SK-N-SH treated with all-trans-retinoic acid at 6 μM for 48 hours (cell line): ENCODE results near the gene GRB14.

ENCODE experiments used
- ATAC-seq: fragments of 200-7000 bp; cut with Tn5 transposase; 3 replicates; pipeline ENCODE4 v1.9.1; 2020; ENCODE audit warnings: mild to moderate bottlenecking, moderate library complexity
- ARNTL ChIP-seq: fragments of 450-650 bp; formaldehyde crosslinking; IDR thresholded peaks from 2 replicates; pipeline ENCODE4 v1.5.0; 2020; ENCODE audit warnings: low read depth, mild to moderate bottlenecking, moderate library complexity, borderline replicate concordance
- BACH2 ChIP-seq: fragments of 250-450 bp; sonication (Bioruptor Pico); IDR thresholded peaks from 2 replicates; pipeline ENCODE4 v1.9.0; 2021; ENCODE audit warnings: mild to moderate bottlenecking, borderline replicate concordance
- ISL1 ChIP-seq: fragments of 250-450 bp; sonication (Bioruptor Pico); IDR thresholded peaks from 2 replicates; pipeline ENCODE4 v2.1.2; 2022; ENCODE audit warnings: mild to moderate bottlenecking, moderate library complexity
- OSR1 ChIP-seq: fragments of 250-450 bp; sonication (Bioruptor Pico); IDR thresholded peaks from 2 replicates; pipeline ENCODE4 v1.8.0; 2022; ENCODE audit warnings: moderate library complexity, mild to moderate bottlenecking, inconsistent platforms
- PPARA ChIP-seq: fragments of 250-450 bp; sonication (Bioruptor Pico); IDR thresholded peaks from 2 replicates; pipeline ENCODE4 v1.5.0; 2020; ENCODE audit warnings: mild to moderate bottlenecking, borderline replicate concordance
- RARB ChIP-seq: fragments of 250-450 bp; sonication (Bioruptor Pico); IDR thresholded peaks from 2 replicates; pipeline ENCODE4 v1.8.0; 2021; ENCODE audit warnings: mild to moderate bottlenecking, moderate library complexity
- TCF4 ChIP-seq: fragments of 250-450 bp; sonication (Bioruptor Pico); IDR thresholded peaks from 2 replicates; pipeline ENCODE4 v1.8.0; 2021; ENCODE audit warnings: mild to moderate bottlenecking, moderate library complexity, borderline replicate concordance
- TOX ChIP-seq: fragments of 250-450 bp; sonication (Bioruptor Pico); IDR thresholded peaks from 2 replicates; pipeline ENCODE4 v1.8.0; 2021; ENCODE audit warnings: mild to moderate bottlenecking, moderate library complexity, borderline replicate concordance
- ZC3H10 ChIP-seq: fragments of 250-450 bp; sonication (Bioruptor Pico); IDR thresholded peaks from 2 replicates; pipeline ENCODE4 v1.5.1; 2021; ENCODE audit warnings: mild to moderate bottlenecking, moderate library complexity
- ZFP3 ChIP-seq: fragments of 250-450 bp; sonication (Bioruptor Pico); IDR thresholded peaks from 2 replicates; pipeline ENCODE4 v1.5.0; 2020; ENCODE audit warnings: mild to moderate bottlenecking, moderate library complexity
- ZFP30 ChIP-seq: fragments of 450-650 bp; formaldehyde crosslinking; IDR thresholded peaks from 2 replicates; pipeline ENCODE4 v1.5.0; 2022; ENCODE audit warnings: mild to moderate bottlenecking, moderate library complexity
- ZNF565 ChIP-seq: fragments of 450-650 bp; formaldehyde crosslinking; conservative IDR thresholded peaks from 2 replicates; pipeline ENCODE4 v1.5.0; 2020; ENCODE audit warnings: low read depth, mild to moderate bottlenecking, moderate library complexity
- ZNF70 ChIP-seq: fragments of 450-650 bp; formaldehyde crosslinking; IDR thresholded peaks from 2 replicates; pipeline ENCODE4 v1.5.0; 2020; ENCODE audit warnings: mild to moderate bottlenecking, moderate library complexity
- ZNF8 ChIP-seq: fragments of 450-650 bp; formaldehyde crosslinking; IDR thresholded peaks from 2 replicates; pipeline ENCODE4 v1.5.0; 2020; ENCODE audit warnings: mild to moderate bottlenecking, moderate library complexity
- TF ChIP-seq, protein P1 (sequence below): fragments of 250-450 bp; sonication (Bioruptor Pico); IDR thresholded peaks from 2 replicates; pipeline ENCODE4 v1.8.0; 2020; ENCODE audit warnings: mild to moderate bottlenecking, moderate library complexity, borderline replicate concordance
- TF ChIP-seq, protein P2 (sequence below): fragments of 250-450 bp; sonication (Bioruptor Pico); IDR thresholded peaks from 2 replicates; pipeline ENCODE4 v1.5.1; 2020; ENCODE audit warnings: low read depth, mild to moderate bottlenecking, moderate library complexity
- TF ChIP-seq, protein P3 (sequence below): fragments of 250-450 bp; sonication (Bioruptor Pico); IDR thresholded peaks from 2 replicates; pipeline ENCODE4 v1.8.0; 2021; ENCODE audit warnings: low read depth, mild to moderate bottlenecking, moderate library complexity, borderline replicate concordance
- TF ChIP-seq, protein P4 (sequence below): fragments of 250-450 bp; sonication (Bioruptor Pico); IDR thresholded peaks from 2 replicates; pipeline ENCODE4 v1.5.1; 2021; ENCODE audit warnings: mild to moderate bottlenecking, moderate library complexity
- TF ChIP-seq, protein P5 (sequence below): fragments of 250-450 bp; sonication (Bioruptor Pico); IDR thresholded peaks from 2 replicates; pipeline ENCODE4 v1.5.0; 2020; ENCODE audit warnings: mild to moderate bottlenecking, moderate library complexity

GRB14 gene

DNA sequence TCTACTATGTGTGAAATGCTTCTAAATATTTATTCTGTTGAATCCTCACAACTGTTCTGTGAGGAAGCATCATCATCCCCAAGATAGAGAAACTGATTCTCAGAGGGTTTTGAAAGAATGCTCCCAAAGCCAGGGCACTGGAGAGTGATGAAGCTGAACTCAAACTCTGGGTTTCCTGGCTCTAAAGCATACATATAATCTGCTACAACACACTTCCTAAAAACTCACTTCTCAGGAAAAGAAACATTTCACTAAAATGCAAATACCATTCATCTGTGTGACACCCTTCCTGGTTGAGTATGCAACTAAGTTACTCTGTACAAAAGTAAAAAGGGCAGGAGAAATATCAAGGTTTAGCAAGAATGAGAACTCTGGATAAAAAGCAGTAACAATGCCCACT is 58.6 kb downstream of the GRB14 start:
- no peak for ATAC-seq
- TF ChIP-seq TCF4 (no peak), ZNF70 (no peak), ISL1 (CRISPR knock-in tag) (no peak), RARB (CRISPR knock-in tag) (no peak), ARNTL (no peak), ZFP30 (no peak), PPARA (CRISPR knock-in tag) (no peak)
- TF ChIP-seq, protein P1, sequence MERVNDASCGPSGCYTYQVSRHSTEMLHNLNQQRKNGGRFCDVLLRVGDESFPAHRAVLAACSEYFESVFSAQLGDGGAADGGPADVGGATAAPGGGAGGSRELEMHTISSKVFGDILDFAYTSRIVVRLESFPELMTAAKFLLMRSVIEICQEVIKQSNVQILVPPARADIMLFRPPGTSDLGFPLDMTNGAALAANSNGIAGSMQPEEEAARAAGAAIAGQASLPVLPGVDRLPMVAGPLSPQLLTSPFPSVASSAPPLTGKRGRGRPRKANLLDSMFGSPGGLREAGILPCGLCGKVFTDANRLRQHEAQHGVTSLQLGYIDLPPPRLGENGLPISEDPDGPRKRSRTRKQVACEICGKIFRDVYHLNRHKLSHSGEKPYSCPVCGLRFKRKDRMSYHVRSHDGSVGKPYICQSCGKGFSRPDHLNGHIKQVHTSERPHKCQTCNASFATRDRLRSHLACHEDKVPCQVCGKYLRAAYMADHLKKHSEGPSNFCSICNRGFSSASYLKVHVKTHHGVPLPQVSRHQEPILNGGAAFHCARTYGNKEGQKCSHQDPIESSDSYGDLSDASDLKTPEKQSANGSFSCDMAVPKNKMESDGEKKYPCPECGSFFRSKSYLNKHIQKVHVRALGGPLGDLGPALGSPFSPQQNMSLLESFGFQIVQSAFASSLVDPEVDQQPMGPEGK: no peak

DNA sequence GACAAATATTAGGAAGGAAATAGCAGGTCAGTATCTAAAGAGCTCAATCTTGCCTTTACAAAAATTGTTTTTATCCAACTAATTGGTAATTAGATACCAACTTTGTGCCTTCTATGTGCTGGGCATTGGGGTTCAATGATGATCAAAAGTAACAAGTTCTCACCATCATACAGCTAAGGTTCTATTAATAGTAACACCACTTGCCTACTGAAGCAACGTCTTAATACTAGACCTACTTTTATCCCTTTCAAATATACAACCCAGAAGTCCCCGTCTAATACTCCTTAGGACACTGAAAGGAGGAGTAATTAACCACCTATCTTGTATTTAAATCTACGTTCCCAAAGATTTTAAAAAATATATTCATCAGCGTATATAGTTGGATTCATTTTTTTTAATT is 59.3 kb downstream of the GRB14 start:
- ATAC-seq: no peak
- TF ChIP-seq, protein P2, sequence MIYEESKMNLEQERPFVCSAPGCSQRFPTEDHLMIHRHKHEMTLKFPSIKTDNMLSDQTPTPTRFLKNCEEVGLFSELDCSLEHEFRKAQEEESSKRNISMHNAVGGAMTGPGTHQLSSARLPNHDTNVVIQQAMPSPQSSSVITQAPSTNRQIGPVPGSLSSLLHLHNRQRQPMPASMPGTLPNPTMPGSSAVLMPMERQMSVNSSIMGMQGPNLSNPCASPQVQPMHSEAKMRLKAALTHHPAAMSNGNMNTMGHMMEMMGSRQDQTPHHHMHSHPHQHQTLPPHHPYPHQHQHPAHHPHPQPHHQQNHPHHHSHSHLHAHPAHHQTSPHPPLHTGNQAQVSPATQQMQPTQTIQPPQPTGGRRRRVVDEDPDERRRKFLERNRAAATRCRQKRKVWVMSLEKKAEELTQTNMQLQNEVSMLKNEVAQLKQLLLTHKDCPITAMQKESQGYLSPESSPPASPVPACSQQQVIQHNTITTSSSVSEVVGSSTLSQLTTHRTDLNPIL (CRISPR knock-in tag): no peak
- no peak for TF ChIP-seq BACH2 (CRISPR knock-in tag)
- TF ChIP-seq ZNF565 (CRISPR knock-in tag): no peak
- no peak for TF ChIP-seq ZNF8 (CRISPR knock-in tag)

DNA sequence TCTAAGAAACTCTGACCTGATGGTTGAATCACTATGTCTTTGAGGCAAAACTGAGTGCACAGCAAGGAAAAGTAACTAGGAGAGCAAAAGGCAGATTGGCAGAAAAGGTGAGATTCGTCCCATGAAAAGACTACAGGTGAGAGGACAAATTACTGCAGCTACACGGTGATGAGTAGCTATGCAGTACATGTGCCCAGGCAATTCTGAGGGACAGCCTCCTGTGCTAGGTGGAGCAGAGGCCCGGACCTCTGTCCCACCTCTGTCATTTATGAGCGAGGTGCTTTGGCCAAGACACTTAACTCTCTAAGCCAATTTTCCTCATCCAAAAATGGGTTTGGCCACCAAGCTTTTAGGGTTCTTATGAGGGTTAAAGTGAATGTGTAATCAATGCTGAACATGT is 59.9 kb downstream of the GRB14 start:
- TF ChIP-seq, protein P1: no peak
- TF ChIP-seq ZNF565 (CRISPR knock-in tag) (no peak), OSR1 (no peak), ARNTL (no peak), ZNF70 (no peak)
- TF ChIP-seq, protein P2 (CRISPR knock-in tag): no peak
- TF ChIP-seq, protein P3, sequence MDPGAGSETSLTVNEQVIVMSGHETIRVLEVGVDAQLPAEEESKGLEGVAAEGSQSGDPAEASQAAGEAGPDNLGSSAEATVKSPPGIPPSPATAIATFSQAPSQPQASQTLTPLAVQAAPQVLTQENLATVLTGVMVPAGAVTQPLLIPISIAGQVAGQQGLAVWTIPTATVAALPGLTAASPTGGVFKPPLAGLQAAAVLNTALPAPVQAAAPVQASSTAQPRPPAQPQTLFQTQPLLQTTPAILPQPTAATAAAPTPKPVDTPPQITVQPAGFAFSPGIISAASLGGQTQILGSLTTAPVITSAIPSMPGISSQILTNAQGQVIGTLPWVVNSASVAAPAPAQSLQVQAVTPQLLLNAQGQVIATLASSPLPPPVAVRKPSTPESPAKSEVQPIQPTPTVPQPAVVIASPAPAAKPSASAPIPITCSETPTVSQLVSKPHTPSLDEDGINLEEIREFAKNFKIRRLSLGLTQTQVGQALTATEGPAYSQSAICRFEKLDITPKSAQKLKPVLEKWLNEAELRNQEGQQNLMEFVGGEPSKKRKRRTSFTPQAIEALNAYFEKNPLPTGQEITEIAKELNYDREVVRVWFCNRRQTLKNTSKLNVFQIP (CRISPR knock-in tag): no peak
- ATAC-seq: no peak

DNA sequence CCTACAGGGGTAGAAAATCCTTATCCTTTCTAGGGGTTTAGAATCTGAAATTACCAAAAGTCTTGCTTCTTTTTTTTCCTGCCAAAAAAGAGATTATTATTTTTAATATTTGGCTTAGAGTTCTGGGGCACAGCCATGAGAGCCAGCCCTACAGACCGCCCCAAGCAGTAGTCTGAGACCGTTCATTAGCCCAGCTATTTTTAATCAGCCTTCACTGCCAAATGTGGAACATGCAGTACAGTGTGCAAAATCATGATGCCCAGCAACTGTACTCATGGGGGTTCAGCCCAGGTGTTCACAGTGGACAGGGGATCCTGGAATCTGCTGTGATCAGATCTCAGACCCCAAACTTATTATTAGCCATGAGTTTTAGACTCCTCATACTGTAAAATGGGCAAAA is 60.4 kb downstream of the GRB14 start:
- no peak for ATAC-seq
- TF ChIP-seq, protein P2 (CRISPR knock-in tag): no peak
- TF ChIP-seq, protein P3 (CRISPR knock-in tag): no peak
- TF ChIP-seq TCF4 (no peak), RARB (CRISPR knock-in tag) (no peak), ZC3H10 (no peak), PPARA (CRISPR knock-in tag) (no peak), ZNF70 (no peak), OSR1 (no peak), ZFP3 (CRISPR knock-in tag) (no peak), ZFP30 (no peak), TOX (CRISPR knock-in tag) (no peak), ARNTL (no peak), BACH2 (CRISPR knock-in tag) (no peak), ZNF8 (CRISPR knock-in tag) (no peak), ZNF565 (CRISPR knock-in tag) (no peak)
- TF ChIP-seq, protein P4, sequence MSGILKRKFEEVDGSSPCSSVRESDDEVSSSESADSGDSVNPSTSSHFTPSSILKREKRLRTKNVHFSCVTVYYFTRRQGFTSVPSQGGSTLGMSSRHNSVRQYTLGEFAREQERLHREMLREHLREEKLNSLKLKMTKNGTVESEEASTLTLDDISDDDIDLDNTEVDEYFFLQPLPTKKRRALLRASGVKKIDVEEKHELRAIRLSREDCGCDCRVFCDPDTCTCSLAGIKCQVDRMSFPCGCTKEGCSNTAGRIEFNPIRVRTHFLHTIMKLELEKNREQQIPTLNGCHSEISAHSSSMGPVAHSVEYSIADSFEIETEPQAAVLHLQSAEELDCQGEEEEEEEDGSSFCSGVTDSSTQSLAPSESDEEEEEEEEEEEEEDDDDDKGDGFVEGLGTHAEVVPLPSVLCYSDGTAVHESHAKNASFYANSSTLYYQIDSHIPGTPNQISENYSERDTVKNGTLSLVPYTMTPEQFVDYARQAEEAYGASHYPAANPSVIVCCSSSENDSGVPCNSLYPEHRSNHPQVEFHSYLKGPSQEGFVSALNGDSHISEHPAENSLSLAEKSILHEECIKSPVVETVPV (CRISPR knock-in tag): no peak
- TF ChIP-seq, protein P5, sequence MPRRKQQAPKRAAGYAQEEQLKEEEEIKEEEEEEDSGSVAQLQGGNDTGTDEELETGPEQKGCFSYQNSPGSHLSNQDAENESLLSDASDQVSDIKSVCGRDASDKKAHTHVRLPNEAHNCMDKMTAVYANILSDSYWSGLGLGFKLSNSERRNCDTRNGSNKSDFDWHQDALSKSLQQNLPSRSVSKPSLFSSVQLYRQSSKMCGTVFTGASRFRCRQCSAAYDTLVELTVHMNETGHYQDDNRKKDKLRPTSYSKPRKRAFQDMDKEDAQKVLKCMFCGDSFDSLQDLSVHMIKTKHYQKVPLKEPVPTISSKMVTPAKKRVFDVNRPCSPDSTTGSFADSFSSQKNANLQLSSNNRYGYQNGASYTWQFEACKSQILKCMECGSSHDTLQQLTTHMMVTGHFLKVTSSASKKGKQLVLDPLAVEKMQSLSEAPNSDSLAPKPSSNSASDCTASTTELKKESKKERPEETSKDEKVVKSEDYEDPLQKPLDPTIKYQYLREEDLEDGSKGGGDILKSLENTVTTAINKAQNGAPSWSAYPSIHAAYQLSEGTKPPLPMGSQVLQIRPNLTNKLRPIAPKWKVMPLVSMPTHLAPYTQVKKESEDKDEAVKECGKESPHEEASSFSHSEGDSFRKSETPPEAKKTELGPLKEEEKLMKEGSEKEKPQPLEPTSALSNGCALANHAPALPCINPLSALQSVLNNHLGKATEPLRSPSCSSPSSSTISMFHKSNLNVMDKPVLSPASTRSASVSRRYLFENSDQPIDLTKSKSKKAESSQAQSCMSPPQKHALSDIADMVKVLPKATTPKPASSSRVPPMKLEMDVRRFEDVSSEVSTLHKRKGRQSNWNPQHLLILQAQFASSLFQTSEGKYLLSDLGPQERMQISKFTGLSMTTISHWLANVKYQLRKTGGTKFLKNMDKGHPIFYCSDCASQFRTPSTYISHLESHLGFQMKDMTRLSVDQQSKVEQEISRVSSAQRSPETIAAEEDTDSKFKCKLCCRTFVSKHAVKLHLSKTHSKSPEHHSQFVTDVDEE: no peak
